GM21619 (cell line): ENCODE data around the gene IP6K1.
"Not testable (repeated sequence)": the region's sequence is repeated elsewhere in the genome, so short reads cannot be mapped to it uniquely, and the experiment has no call there.

Experiments
- ATAC-seq: cut with Tn5 transposase; IDR thresholded peaks from one replicate; pipeline ENCODE4 v1.9.1; 2021; ENCODE audit not compliant: unreplicated experiment

Gene IP6K1

DNA sequence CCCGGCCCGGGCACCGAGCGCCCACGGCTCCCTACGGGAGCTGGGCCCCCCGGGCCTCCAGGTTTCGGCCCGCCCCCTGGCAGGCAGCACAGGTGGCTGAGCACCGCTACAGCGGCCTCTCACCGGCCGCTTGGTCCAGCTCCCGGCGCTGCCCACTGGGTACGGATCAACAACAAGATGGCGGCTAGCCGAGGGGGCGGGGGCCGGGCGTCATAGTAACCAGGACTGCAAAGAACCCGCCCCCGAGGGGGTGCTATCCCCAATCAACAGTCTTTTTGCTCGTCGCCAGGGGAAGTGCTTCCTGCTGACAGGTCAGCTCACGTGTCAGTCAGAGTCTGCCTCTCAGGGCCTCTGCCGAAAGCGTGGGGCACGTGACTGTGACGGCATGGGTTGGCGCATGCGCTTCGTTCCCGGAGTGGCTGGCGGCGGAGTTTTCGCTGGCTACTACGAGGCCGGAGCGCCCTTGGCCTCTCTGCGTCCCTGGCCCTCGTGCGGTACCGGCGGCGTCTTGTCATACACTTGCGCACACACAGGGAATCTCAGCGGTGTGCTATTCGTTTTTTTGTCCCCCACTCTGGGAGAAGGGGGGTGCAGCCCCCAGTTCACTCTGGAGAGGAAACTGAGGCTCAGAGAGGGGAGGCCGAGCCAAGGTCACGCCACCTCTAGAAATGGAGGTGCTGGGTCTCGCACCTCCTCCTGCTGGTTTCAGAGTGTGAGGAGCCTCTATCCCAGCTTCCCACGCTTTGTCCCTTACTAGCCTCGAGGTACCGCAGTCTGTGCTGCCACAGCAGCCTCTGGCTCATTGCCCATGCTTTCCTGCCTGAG, at the start of gene IP6K1:
Gene IP6K1 (minus strand): TSS at position 186 of the 825 bp plus-strand sequence. CDS start 38,502 bp downstream, outside the sequence.
- peak; percentile 98 for ATAC-seq

DNA sequence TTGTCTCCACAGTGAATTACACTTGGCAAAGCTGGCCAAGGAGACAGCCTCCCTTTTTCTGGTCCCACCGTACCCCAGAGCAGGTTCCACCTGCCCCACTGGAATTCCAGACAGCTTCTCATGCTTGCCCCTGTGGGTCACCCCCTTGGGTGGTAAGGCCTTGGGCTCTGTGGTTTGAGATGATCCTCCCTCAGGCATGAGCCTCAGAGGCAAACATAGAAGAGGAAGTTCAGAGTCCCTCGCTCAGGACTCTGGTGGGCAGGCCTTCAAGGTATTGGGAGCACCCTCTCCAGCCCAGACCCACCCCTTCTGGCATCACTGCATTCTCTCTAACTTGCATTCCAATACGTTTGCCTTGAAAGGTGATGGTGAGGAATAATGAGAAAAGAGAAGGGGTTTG, 45.0 kb upstream of the IP6K1 start:
- no peak for ATAC-seq

DNA sequence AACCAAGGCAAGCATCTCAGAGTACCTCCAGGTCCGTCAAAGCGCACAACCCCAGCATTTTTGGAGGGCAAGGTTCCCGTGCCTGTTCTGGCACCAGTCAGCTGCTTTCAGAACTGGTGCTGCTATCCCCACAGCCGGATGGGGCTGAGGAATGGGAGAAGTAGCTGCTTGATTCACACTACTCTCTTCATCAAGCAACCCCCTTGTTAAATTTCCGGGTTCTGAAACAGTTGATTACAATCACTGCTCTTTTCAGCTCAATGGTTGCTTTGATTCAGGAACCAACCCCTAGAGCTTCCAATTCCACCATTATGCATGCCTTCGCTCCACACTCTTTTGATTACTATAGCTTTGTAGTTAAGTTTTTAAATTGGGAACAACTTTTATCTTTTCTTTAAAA, 39.7 kb upstream of the IP6K1 start:
- ATAC-seq: no peak

DNA sequence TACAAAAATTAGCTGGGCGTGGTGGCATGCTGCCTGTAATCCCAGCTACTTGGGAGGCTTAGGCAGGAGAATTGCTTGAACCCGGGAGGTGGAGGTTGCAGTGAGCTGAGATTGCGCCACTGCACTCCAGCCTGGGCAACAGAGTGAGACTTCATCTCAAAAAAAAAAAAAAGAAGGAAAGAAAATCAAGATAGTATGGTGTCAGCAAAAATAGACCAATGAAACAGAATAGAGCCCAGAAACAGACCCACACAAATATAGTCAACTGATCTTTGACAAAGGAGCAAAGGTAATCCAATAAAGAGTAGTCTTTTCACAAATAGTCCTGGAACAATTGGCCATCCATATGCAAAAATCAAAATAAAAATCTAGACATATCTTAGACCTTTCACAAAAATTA, 36.8 kb upstream of the IP6K1 start:
- not testable (repeated sequence) for ATAC-seq

DNA sequence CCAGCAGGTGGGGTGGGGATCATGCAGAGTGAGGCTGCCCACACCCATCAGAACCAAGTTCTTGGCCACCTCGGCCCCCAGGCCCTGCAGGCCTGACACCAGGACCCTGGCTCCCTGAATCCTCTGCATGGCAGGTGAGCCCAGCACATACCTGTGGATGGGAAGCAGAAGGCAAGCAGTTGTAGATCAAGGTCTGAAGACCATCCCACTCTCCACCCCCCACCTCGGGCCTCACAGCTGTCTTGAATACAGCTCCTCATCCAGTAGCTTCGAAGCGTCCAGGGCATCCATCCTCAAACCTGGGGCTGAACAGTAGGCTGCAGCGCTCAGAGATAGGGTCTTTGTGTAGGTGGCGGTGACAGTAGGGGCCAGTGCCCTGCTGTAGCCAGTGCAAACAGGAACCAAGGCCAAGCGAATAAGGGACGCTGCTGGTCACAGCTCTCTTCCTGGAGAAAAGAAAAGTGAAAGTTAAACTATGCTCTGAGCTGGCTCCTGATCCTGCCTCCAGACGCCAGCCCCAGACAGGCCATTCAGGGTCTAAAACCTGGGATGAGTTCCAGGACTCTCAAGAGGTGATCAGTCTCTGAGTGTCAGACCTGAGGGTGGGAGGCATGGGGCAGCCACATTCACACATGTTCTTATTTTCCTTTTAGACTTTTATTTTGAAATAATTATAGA, 27.3 kb upstream of the IP6K1 start, which contains the start of gene UBA7:
Gene UBA7 (minus strand): TSS at position 457 of the 678 bp plus-strand sequence. CDS start 166 bp downstream, at position 291.
- peak; percentile 77 for ATAC-seq

DNA sequence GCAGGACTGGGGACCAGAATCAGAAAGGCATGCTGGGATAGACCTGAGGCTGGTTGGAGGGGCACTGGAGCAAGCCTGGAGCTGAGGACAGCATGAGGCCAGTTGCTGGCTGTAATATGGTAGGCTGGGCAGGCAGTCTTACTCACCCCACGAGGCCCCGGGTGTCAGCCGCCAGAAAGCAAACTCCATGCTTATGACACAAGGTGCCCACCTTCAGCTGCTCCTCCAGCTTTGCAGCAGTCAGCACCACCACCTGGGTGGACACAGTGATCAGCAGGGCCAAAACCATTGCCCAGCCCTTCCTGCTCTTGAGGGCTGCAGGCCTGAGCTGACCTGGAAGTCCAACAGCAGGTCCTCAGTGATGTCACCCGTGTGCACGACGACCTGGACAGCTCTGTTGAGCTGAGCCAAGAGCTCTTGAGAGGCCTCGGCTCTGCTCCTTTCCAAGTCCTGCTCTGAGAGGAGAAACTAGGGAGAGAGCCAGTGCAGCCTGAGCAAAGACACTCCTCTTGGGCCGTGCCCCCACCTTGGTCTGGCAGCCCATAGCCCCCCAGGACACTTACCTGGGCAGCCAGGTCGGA, 26.7 kb upstream of the IP6K1 start:
- no peak for ATAC-seq

DNA sequence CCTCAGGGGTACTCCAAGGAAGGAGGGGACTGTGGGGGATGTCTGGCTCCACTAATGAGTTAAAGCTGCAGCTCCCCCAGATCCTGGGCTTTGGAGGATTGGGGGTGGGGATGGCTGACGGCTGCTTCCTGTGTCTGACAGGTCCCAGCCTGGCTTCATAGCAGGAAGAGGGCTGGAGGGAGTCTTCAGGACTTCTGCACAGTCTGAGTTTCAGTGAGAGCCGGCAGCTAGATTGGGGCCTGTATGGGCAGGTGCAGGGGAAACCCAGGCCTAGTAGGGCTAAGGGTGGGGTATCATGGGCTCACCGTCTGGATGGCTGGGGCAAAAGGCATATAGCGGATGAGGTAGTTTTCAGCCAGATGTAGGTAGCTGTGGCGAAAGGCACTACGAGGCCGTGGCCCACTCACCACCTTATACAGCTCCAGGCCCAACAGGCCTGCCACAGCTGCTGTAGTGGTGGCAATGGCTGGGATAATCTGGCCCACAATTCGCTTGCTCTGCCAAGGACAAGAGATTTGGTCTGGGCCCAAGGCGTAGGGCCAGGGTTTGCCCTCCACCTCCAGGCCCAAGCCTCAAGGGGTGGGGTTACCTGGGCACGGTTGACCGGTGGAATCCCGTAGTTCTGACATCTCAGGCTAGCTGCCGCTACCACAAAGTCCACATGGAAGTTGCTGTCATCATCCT, 21.2 kb upstream of the IP6K1 start:
- no peak for ATAC-seq

DNA sequence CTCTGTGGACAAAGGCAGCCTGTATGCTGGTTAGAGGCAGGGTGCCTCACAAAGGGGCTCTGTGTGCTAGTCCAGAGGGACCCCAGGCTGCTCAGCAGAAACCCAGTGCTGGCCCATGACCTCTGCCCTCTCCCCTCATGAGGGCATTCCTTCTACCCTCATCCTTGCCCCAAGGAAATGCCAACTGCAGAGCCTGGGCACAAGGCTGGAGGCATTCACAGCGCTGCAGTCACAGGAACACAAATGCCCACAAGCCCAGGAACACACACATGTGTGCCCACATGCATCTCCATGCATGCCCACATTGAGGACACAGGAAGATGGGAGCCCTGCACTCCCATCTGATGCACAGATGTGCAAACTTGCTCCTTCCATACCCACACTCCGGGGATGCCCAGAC, 20.5 kb upstream of the IP6K1 start:
- ATAC-seq: no peak

DNA sequence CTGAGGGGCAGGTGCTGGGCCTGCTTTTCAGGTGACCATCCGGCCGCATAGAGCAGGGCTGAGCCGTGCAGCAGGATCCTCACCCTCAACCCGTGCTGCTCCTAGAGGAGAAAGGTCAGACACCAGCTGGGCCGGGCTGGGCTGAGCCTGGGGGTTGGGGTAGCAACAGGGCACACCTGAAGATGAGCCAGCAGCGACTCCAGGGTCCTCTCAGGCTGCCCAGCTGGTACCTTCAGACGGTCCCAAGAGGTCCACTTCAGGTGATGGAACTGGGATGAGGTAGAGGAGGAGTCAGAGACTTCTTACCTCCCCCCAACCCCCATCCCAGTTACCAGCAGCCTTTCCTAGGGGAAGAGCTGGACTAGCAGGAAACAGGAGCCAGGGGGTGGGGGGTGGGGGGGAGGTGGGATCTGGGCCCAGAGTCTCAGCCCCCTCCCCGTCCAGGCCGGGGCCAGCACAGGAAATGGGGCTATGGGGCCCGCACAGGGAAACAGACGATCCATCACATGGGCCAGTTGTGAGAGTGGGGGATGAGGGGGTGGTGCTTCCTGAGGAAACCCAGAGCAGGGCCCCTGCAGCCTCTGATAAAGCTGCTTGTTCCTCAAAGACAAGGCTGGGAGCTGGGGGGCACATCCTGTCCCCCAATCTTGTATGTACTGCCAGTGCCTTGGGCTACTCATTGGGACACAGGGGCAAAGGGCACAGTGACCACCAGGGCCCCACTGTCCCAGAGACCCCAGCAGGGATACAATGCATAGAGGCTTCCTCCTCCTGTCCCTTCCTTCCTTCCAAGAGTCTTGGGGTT, 19.8 kb upstream of the IP6K1 start:
- ATAC-seq: no peak

DNA sequence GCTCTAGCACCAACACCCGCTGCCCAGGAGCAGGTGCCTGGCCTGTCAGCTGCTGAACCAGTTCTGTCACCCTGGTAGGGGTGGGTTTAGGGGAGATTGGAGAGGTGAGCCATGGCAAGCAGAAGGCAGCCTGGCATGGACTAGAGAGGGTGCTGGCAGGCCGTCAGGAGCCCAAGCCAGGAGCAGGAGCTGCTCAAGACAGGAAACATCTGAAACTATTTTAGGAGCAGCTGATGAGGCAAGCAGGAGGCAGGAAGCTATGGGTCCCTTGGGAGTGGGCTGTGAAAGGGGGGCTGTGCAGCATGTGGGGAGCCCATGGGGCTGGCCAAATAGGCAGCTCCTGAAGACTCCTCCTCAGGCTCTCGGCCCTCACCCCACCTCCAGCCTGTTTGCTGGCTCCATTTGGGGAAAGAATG, 19.0 kb upstream of the IP6K1 start:
- peak; percentile 29 for ATAC-seq

DNA sequence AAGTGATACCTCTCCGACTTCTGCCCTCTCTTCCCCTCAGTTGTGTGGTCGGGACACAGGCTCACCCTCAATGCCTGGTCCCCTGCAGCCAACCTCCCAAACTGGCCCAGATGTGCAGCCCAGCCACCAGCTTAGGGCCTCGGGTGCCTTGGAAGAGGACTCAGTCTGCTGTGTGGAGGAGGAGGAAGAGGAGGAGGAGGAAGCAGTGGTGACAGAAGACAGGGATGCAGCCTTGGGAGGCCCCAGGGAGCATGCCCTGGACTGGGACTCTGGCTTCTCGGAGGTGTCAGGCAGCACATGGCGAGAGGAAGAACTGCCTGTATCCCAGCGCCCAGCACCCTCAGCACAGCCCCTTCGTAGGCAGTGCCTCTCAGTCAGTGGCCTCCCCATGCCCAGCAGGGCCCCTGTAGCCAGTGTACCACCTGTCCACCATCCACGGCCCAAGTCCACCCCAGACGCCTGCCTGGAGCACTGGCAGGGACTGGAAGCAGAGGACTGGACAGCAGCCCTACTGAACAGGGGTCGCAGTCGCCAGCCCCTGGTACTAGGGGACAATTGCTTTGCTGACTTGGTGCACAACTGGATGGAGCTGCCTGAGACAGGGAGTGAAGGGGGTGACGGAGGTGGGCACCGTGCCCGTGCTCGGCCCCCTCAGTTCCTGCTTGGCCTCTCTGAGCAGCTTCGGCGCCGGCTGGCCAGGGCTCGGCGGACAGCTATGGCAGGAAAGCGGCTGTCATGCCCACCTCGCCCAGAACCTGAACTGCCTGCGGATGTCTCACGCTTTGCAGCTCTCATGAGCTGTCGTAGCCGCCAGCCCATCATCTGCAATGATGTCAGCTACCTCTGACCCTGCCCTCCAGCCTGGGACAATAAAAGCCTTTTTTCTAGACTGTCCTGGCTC, 18.0 kb upstream of the IP6K1 start:
- ATAC-seq: no peak

DNA sequence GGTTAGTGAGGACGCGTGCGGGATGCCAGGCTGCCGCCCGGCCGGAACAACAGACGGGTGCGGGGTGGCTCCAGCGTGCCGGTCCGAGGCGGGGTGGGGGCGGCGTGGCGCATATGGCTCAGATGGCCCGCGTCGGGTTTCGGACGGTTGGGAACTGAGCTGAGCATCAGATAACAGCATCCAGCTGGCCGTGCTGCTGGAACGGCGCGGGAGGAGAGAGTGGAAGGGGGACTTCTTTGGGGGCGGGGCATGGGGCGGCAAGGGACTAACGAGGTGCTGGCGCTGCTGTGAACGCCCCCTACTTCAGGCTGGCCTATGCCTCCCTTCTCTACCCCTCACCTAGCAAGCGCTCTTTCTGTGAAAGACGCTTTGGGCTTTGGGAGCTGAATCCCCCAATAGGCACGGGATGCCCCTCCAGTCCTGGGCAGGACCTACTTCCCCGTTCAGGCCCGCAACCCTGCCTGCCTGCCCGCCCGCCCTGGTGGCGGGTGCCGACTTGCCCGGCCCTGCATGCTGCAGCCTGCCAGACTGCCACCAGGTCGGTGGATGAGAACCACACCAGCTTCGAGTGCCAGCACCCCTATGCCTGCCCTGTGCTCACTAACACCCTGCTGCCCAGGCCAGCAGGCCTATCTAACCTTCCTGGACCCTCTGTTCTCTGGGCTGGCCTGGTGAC, 17.3 kb upstream of the IP6K1 start:
- ATAC-seq: no peak

DNA sequence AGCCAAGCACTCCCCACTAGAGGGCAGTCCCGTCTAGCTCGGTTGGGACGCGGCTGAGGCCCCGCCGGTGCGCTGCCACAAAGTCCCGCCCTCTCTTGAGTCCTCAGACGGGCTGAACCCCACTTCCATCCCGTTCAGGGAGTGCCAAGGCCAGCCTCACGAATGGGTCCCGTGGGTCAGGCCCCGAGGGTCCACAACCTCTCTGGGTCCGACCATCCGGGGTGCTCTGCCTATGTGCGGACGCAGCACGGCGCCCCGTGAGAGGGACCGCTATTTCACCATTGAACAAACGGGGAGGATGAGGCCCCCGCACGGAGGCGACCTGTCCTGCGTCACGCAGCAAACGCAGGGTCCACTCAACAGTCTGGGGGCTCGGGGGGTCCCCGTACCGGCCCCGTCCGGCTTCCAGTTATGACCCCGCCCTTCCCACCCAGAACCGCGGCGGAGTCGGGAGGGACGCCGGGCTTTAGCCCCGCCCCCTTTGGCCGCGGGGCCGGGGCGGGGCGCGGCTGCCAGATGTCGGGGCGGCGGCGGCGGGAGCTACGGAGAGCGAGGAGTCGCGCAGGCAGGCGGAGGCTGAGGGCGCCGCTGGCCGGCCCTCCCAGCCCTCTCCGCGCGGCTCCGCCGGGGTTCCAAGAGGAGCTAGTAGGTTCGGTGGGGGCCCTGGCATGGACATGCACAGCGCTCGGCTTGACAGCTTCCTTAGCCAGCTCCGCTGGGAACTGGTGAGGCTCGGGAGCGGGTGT, 16.6 kb upstream of the IP6K1 start, which contains the start of gene INKA1:
Gene INKA1 (plus strand): TSS at position 543 of the 746 bp plus-strand sequence. CDS start 132 bp downstream, at position 675.
- ATAC-seq: peak; percentile 44

DNA sequence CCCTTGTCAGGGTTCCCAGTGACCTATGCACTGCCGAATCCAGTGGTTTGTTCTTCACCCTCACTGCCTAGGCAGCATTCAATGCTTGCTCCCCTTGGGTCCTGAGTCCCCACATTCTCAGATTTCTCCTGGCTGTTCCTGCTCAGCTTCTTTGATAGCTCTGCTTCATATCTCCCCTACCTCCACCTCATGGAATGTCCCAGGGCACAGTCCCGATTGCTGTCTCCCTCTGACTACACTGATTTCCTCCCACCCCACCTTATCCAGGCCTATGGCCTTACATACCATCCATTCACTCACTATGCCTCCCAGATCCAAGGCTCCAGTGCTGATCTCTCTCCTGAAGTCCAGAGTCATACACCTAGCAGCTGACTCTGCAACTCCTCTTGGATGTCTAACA, 14.8 kb upstream of the IP6K1 start:
- no peak for ATAC-seq

DNA sequence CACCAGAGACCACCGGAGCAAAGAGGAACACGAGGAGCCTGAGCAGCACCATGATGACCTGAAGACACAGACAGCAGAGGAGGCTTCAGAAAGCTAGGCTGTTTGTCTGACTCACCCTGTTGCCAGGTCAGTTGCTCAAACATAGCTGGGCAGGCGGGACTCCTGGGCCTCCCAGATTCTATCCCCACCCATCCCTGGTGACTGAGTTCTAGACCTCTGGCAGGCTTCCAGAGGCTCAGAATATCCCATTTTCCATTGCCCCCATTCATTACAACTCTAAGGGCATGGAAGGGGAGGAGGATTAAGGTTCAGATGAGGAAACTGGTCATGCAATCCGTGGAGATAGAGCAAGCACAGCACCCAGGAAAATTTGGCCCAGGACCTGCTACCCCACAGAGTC, 13.4 kb upstream of the IP6K1 start, which contains the start of gene CDHR4:
Gene CDHR4 (minus strand): TSS at position 113 of the 400 bp plus-strand sequence. CDS start 61 bp downstream, at position 52.
- no peak for ATAC-seq

DNA sequence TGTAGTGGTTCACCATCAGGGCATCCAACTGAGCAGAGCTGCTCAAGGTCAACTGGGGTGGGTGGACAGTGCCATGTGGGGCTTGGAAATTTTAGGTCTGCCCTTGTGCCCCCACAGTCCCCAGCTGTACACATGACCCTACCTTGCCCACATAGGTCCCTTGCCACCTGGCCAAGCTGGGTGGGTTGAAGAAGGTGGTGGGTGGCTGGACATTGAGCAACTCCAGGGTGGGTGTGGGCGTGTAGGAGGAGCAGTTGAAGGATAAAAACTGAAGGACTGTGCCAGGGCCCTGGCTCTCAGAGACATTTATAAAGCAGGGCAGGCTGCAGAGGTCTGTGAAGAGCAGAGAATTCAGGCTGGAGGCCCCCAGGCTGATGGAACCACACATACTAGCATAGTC, 12.8 kb upstream of the IP6K1 start:
- ATAC-seq: no peak

DNA sequence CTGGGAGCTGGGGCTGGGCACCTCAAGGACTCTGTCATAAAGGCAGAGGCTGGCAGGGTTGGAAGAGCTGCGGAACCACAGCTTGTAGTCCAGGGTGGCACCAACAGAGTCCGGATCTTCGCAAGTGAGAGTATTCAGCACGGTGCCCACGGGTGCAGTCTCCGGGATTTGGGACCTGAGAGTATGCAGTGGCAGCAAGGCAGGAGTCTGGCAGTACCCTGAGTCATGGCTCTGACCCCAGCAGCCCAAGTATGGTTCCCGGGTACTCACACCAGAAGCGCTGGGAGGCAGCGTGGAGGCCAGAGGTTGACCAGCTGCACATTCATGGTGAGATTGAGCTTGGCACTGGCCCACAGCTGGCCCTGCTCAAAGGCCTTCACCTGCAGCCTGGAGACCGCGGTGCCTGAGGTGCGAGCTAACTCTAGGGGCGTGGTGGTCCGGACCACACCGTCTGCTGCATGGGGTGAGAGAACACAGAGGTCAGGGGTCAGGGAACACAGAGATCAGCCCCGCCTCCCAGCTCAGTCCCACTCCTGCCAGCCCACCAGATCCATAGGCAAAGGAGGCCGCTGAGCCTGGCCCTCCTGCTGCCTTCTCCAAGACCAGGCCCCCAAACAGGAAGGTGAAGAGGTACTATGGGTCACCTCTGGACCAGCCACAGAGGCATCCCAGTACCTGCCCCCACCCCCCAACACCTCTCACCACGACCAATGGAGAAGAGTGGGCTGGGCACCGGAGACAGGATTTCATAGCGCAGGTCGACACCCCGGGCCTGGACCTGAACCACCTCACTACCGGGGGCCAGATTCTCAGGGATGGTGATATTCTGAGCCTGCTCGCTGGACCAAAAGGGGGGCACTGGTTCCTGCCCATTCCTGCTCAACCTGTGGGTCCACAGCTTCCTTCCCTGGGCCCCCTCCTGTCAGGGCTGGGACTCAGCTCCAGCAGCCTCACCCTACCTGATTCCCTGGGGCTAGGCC, 8.9 kb upstream of the IP6K1 start:
- no peak for ATAC-seq
